Coronary artery (tissue), 2 donors: Measurements from ENCODE around the gene CACNB2.

ENCODE experiments used
- DNase-seq: peaks from one replicate; pipeline ENCODE4 v3.0.0-alpha.2; 2017; ENCODE audit warnings: low spot score
- H3K27ac ChIP-seq, 2 donors: fragments of 200-600 bp; sonication (generic); one replicate each; pipeline ENCODE4 v1.5.1; 2016 to 2019
- H3K4me3 ChIP-seq: fragments of 200-600 bp; sonication (generic); 2 replicates; pipeline ENCODE4 v1.5.1; 2016; ENCODE audit warnings: mild to moderate bottlenecking, moderate library complexity
- CTCF ChIP-seq: fragments of 200-600 bp; sonication (generic); IDR thresholded peaks from one replicate; pipeline ENCODE4 v1.5.1; 2019; ENCODE audit warnings: antibody characterized with exemption

Gene CACNB2

DNA sequence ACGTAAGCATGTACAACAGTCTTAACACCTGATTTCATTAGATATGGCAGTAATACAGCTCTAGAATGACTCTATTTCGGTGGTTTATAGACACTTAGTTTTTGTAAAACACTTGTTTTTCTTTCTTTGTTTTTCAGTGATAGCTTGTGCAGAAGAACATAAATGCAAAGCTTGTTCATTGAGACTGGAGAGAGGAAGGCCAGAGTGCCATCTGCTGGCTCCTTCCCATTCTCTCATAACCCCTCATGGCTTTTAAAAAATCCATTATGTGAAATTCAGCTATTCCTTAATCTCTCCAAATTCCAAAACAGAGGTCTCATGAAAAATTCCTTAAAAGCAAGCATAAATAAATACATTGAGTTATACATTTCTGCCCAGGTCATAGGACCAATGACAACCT lies 76.3 kb downstream of the CACNB2 start:
- DNase-seq, result no peak
- no peak overlapping the region for H3K4me3 ChIP-seq
- no peak for TF ChIP-seq CTCF
- no peak overlapping the region for H3K27ac ChIP-seq

DNA sequence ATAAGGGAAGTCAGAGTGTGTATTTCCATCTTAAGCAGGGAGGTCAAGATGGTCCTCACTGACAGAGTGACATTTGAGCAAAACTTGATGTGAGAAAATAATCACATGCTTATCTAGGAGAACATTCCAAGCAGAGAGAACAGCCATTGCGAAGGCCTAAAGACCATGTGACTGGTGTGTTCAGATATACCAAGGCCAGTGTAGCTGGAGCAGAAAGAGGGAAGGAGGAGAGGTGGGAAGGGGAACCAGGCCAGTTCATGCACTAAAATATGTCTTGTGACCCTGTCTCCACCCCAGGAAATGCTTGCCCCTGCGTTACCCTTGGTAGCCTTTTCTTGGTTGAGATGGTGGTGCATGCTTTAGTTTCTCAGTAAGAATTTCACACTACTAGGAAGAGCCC lies 77.4 kb downstream of the CACNB2 start:
- TF ChIP-seq CTCF, result no peak
- Histone ChIP-seq H3K27ac (no peak overlapping the region), H3K4me3 (no peak overlapping the region)
- no peak for DNase-seq

DNA sequence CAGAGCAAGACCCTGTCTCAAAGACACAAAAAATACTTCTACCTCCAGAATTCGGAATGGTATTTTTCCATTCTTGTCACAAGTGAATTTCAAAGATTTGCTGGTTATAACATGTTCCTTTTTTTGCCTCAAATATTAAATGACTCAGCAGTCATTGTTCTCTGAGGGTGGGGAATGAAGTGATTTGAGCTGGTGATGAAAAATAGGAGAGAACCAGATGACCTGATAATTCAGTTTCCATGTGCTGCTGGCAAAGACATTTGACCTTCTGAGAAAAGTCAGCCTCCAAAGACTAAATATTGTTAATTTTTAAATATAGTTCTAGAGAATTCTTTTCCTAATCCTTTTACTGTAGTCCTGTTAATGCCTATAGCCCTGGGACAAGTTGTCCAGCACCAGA lies 78.9 kb downstream of the CACNB2 start:
- TF ChIP-seq CTCF, result no peak
- no peak overlapping the region for H3K4me3 ChIP-seq
- no peak overlapping the region for H3K27ac ChIP-seq
- no peak for DNase-seq

GRCh38 chr10:18221123-18221522 lies 80.9 kb downstream of the CACNB2 start:
- Histone ChIP-seq H3K27ac (no peak overlapping the region), H3K4me3 (no peak overlapping the region)
- no peak for DNase-seq
- no peak for TF ChIP-seq CTCF

DNA sequence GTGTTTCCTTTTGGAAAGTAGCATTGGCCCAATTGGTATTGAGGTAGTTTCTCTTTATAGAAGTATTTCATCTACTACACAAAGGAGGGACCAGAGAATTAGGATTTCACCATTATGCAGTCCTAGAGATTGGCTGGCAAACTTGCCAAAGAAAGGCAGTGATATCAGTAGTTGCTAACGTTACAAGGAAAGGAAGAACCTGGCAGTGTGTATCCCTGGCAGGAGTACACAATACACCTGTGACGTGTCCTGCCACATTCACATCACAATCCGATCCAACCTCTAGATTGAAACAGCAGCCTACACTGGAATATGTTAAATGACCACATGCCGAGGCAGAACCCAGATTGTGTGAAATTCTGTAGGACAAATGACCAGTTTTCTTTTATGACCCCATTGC lies 81.7 kb downstream of the CACNB2 start:
- TF ChIP-seq CTCF, result no peak
- H3K4me3 ChIP-seq, result no peak overlapping the region
- no peak for DNase-seq
- H3K27ac ChIP-seq, result no peak overlapping the region

DNA sequence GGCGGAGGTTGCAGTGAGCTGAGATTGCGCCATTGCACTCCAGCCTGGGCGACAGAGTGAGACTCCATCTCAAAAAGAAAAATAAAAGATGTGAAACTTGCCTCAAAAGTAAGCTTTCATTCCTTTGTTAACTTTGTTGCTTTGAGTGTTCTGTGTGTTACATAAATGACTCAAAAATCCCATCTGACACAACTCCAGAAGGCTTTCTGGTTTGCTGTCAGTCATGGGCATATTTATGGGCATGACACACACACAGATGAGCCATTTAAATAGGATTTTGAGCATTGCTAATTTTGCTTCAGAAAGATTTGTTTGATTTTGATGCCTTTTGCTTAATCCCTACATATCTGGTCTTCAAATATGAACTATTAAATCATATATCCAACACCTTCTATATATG lies 82.6 kb downstream of the CACNB2 start:
- Histone ChIP-seq H3K4me3 (no peak overlapping the region), H3K27ac (no peak overlapping the region)
- DNase-seq, result no peak
- TF ChIP-seq CTCF, result no peak

DNA sequence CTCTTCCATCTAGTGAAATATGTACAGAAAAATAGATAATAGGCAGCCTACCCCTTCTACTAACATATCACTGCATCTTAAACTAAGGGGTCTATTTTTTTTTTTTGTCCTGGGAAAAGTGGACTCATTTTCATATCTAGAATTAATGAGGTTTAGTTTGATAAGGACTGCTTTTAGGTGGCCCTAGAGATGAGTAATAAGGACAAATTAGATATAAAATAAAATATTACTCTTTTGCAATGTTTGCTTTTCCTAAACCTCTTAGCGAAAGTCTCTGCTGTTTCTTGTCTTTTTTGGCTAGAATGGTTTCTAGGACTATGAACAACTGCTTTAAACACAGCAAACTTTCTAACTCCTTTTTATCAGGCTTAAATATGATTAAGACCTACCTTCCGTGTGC lies 83.7 kb downstream of the CACNB2 start:
- no peak overlapping the region for H3K4me3 ChIP-seq
- H3K27ac ChIP-seq, result no peak overlapping the region
- DNase-seq, result no peak
- TF ChIP-seq CTCF, result no peak
